IMR-90 (cell line): Measurements from ENCODE around the gene ARHGAP10. TPM values are rescaled to one million over a fixed set of nuclear protein-coding genes. Genes with fewer than 3 reads are reported as not detected.

Experiments
- ATAC-seq: fragments of 200-7000 bp; cut with Tn5 transposase; 2 replicates; pipeline ENCODE4 v1.9.1; 2020; ENCODE audit warnings: low read depth, mild to moderate bottlenecking, moderate library complexity
- BruUV-seq: library from RNA; stranded (reverse); fragments of 400-500 nt; replicated peaks from 2 replicates; lab custom pipeline; 2021; lab: Mats Ljungman, UMichigan
- CTCF ChIA-PET: fragments of 300-600 bp; formaldehyde crosslinking; extraction: SDS; loops from one replicate; lab custom pipeline; 2021; ENCODE audit warnings: antibody characterized with exemption; lab: Yijun Ruan, JAX
- POLR2A ChIA-PET: fragments of 300-600 bp; sonication (Branson Sonifier 250); formaldehyde crosslinking; loops from one replicate; lab custom pipeline; 2022; ENCODE audit warnings: antibody characterized with exemption; ENCODE audit not compliant: unreplicated experiment; lab: Charles Lee
- DNase-seq: peaks from one replicate; pipeline ENCODE4 v3.0.0; 2013
- H2AFZ ChIP-seq: replicated peaks from 2 replicates; pipeline ENCODE3; 2013; ENCODE audit warnings: low read length, mild to moderate bottlenecking; ENCODE audit not compliant: poor library complexity
- H2AK5ac ChIP-seq: 2 replicates; pipeline ENCODE4 v1.6.1; 2013; ENCODE audit warnings: low read depth, low read length, inconsistent platforms
- H2AK9ac ChIP-seq: replicated peaks from 2 replicates; pipeline ENCODE3; 2013; ENCODE audit warnings: mild to moderate bottlenecking, low read depth, low read length, moderate library complexity; ENCODE audit not compliant: poor library complexity
- H2BK120ac ChIP-seq: 2 replicates; pipeline ENCODE4 v1.6.1; 2013; ENCODE audit warnings: low read depth, low read length, inconsistent platforms
- H2BK15ac ChIP-seq: 3 replicates; pipeline ENCODE4 v1.6.1; 2013; ENCODE audit warnings: low read depth, low read length, inconsistent platforms
- H2BK20ac ChIP-seq: 2 replicates; pipeline ENCODE4 v1.6.1; 2013; ENCODE audit warnings: low read depth, mild to moderate bottlenecking, inconsistent platforms, low read length, moderate library complexity
- H2BK5ac ChIP-seq: 2 replicates; pipeline ENCODE4 v1.6.1; 2013; ENCODE audit warnings: mild to moderate bottlenecking, low read depth, low read length, inconsistent platforms; ENCODE audit not compliant: poor library complexity, severe bottlenecking
- H3K14ac ChIP-seq: replicated peaks from 2 replicates; pipeline ENCODE4 v1.6.1; 2013; ENCODE audit warnings: low read depth, low read length, inconsistent platforms
- H3K18ac ChIP-seq: 2 replicates; pipeline ENCODE4 v1.6.1; 2013; ENCODE audit warnings: low read depth, low read length, control low read depth
- H3K23ac ChIP-seq: 2 replicates; pipeline ENCODE4 v1.6.1; 2013; ENCODE audit warnings: low read depth, low read length, inconsistent platforms
- H3K27ac ChIP-seq: 2 replicates; pipeline ENCODE4 v1.5.1; 2013; ENCODE audit warnings: mild to moderate bottlenecking, control low read depth, low read length; ENCODE audit not compliant: insufficient read depth
- H3K27me3 ChIP-seq: 2 replicates; pipeline ENCODE4 v1.6.1; 2013; ENCODE audit warnings: low read length; ENCODE audit not compliant: control insufficient read depth, insufficient read depth
- H3K36me3 ChIP-seq: 2 replicates; pipeline ENCODE4 v1.6.1; 2013; ENCODE audit warnings: low read length, mixed read lengths; ENCODE audit not compliant: control insufficient read depth, insufficient read depth
- H3K4ac ChIP-seq: 2 replicates; pipeline ENCODE4 v1.6.1; 2013; ENCODE audit warnings: low read depth, low read length, inconsistent platforms
- H3K4me1 ChIP-seq: 2 replicates; pipeline ENCODE4 v1.6.1; 2013; ENCODE audit warnings: low read length, mixed read lengths; ENCODE audit not compliant: control insufficient read depth, insufficient read depth
- H3K4me2 ChIP-seq: 2 replicates; pipeline ENCODE4 v1.6.1; 2013; ENCODE audit warnings: low read depth, mild to moderate bottlenecking, control low read depth, low read length, moderate library complexity
- H3K4me3 ChIP-seq: 2 replicates; pipeline ENCODE4 v1.5.1; 2013; ENCODE audit warnings: low read depth, mild to moderate bottlenecking, control low read depth, low read length, moderate library complexity; ENCODE audit not compliant: insufficient read depth
- H3K56ac ChIP-seq: 2 replicates; pipeline ENCODE4 v1.6.1; 2013; ENCODE audit warnings: low read length, inconsistent platforms; ENCODE audit not compliant: insufficient read depth; ENCODE audit errors: extremely low read depth
- H3K79me1 ChIP-seq, 2 experiments: 2 replicates each; pipeline ENCODE4 v1.6.1; 2013; ENCODE audit warnings: low read length in 2 of 2, inconsistent platforms in 1 of 2, low read depth in 1 of 2
- H3K9ac ChIP-seq: 2 replicates; pipeline ENCODE4 v1.6.1; 2013; ENCODE audit warnings: low read depth, low read length, control low read depth
- H3K9me1 ChIP-seq: 2 replicates; pipeline ENCODE4 v1.6.1; 2013; ENCODE audit warnings: low read length, inconsistent platforms; ENCODE audit not compliant: insufficient read depth
- H3K9me3 ChIP-seq: 2 replicates; pipeline ENCODE4 v1.6.1; 2013; ENCODE audit warnings: low read length; ENCODE audit not compliant: control insufficient read depth, insufficient read depth
- H4K20me1 ChIP-seq: 2 replicates; pipeline ENCODE4 v1.6.1; 2013; ENCODE audit warnings: low read length, inconsistent platforms; ENCODE audit not compliant: insufficient read depth
- H4K5ac ChIP-seq: 2 replicates; pipeline ENCODE4 v1.6.1; 2013; ENCODE audit warnings: mild to moderate bottlenecking, low read depth, low read length, control low read depth
- H4K8ac ChIP-seq, 2 experiments: 2 replicates each; pipeline ENCODE4 v1.6.1; 2013; ENCODE audit warnings: low read depth in 2 of 2, low read length in 2 of 2, control low read depth in 1 of 2, inconsistent platforms in 1 of 2
- H4K91ac ChIP-seq: 2 replicates; pipeline ENCODE4 v1.6.1; 2013; ENCODE audit warnings: low read depth, low read length, inconsistent platforms; ENCODE audit not compliant: insufficient read depth
- CEBPB ChIP-seq: IDR thresholded peaks from 2 replicates; pipeline ENCODE4 v1.6.1; 2012; ENCODE audit warnings: low read depth, low read length, improper control_type of control experiment
- CTCF ChIP-seq: conservative IDR thresholded peaks from 2 replicates; pipeline ENCODE4 v1.5.1; 2012; ENCODE audit warnings: mild to moderate bottlenecking, low read depth, low read length, improper control_type of control experiment
- ELK1 ChIP-seq: fragments of 150-350 bp; IDR thresholded peaks from 2 replicates; pipeline ENCODE4 v1.6.1; 2016; ENCODE audit warnings: low read depth, mild to moderate bottlenecking, low read length, moderate library complexity, borderline replicate concordance
- FOS ChIP-seq: fragments of 150-350 bp; IDR thresholded peaks from 2 replicates; pipeline ENCODE4 v1.6.1; 2016; ENCODE audit warnings: low read depth, low read length
- MAZ ChIP-seq: IDR thresholded peaks from 2 replicates; pipeline ENCODE4 v1.6.1; 2012; ENCODE audit warnings: low read depth, mild to moderate bottlenecking, low read length, improper control_type of control experiment, moderate library complexity, borderline replicate concordance
- MXI1 ChIP-seq: IDR thresholded peaks from 2 replicates; pipeline ENCODE4 v1.6.1; 2012; ENCODE audit warnings: low read depth, mild to moderate bottlenecking, low read length, moderate library complexity, borderline replicate concordance
- POLR2A ChIP-seq: IDR thresholded peaks from 2 replicates; pipeline ENCODE4 v1.6.1; 2012; ENCODE audit warnings: mild to moderate bottlenecking, low read depth, low read length
- RCOR1 ChIP-seq: IDR thresholded peaks from 2 replicates; pipeline ENCODE4 v1.6.1; 2012; ENCODE audit warnings: mild to moderate bottlenecking, low read length, improper control_type of control experiment; ENCODE audit not compliant: insufficient replicate concordance
- RFX5 ChIP-seq: IDR thresholded peaks from 2 replicates; pipeline ENCODE4 v1.8.0; 2012; ENCODE audit warnings: low read depth, mild to moderate bottlenecking, low read length, moderate library complexity
- SMC3 ChIP-seq: fragments of 150-350 bp; IDR thresholded peaks from 2 replicates; pipeline ENCODE4 v1.6.1; 2016; ENCODE audit warnings: low read depth, mild to moderate bottlenecking, antibody characterized with exemption, low read length, moderate library complexity
- USF2 ChIP-seq: fragments of 150-350 bp; IDR thresholded peaks from 2 replicates; pipeline ENCODE4 v1.6.1; 2017; ENCODE audit warnings: mild to moderate bottlenecking, antibody characterized with exemption, low read length, low read depth
- WGBS, 2 experiments: methylation state at CpG; one replicate each; pipeline versions ENCODE4 v1.1.5 to v1.1.7; 2013; ENCODE audit warnings: missing lambda C conversion rate in 2 of 2; ENCODE audit not compliant: insufficient read length in 1 of 2; ENCODE audit errors: extremely low coverage in 2 of 2; 5-methylcytosine and 5-hydroxymethylcytosine counted together
- dilution Hi-C: fragments of 300-500 bp; cut with HindIII; formaldehyde crosslinking; loops from one replicate; pipeline ENCODE4 v1.14.3; 2018; ENCODE audit warnings: low sequenced_read_pairs; ENCODE audit not compliant: unreplicated experiment
- in situ Hi-C: fragments of 300-500 bp; cut with MboI; formaldehyde crosslinking; loops from 3 replicates; pipeline ENCODE4 v1.14.3; 2019; ENCODE audit warnings: low sequenced_read_pairs, inconsistent platforms, mixed read lengths
- intact Hi-C: fragments of 100-400 bp; cut with micrococcal nuclease; formaldehyde crosslinking; loops from 2 replicates; pipeline ENCODE4 v1.10.0; 2022
- polyA plus RNA-seq, 3 experiments: library from polyadenylated mRNA; depleted of rRNA; stranded (reverse); fragments of >200 nt; gene quantifications; 2 replicates each; pipeline ENCODE4 v1.2.3, GENCODE V29; 2012; ENCODE audit warnings: low replicate concordance in 1 of 3
- total RNA-seq: library from RNA; depleted of rRNA; stranded (reverse); fragments of >200 nt; gene quantifications from 2 replicates; pipeline ENCODE4 v1.2.3, GENCODE V29; 2012

The ARHGAP10 gene
- total and polyA plus RNA-seq, 2 of the 4 experiments (the other 2 are of a cell fraction): 27.1 to 29.4 TPM

GRCh38 chr4:147954850-147955249 is 223.0 kb downstream of the ARHGAP10 start:
- Histone ChIP-seq H3K4me2 (no peak overlapping the region), H3K23ac (no peak overlapping the region), H3K36me3 (peaks cover 10% of the 10 kb centered on the region), H3K9ac (no peak overlapping the region), H2BK15ac (no peak overlapping the region), H3K27me3 (no peaks in the 10 kb centered on the region), H3K18ac (no peak overlapping the region), H3K9me1 (no peaks in the 10 kb centered on the region), H4K20me1 (no peaks in the 10 kb centered on the region), H3K4me1 (peaks cover 3% of the 10 kb centered on the region), H3K4ac (no peak overlapping the region), H3K4me3 (no peak overlapping the region), H3K79me1 (peaks cover 6 to 8% of the 10 kb centered on the region in 2 experiments; a peak in 3 of 4 replicates), H2BK20ac (no peak overlapping the region), H4K91ac (no peak overlapping the region), H3K14ac (no peak overlapping the region), H2BK5ac (no peak overlapping the region), H4K8ac (no peak overlapping the region), H2AK9ac (no peak overlapping the region), H3K56ac (no peak overlapping the region), H4K5ac (no peak overlapping the region), H3K9me3 (no peaks in the 10 kb centered on the region), H2BK120ac (no peak overlapping the region), H2AFZ (no peak overlapping the region), H2AK5ac (no peak overlapping the region), H3K27ac (no peak overlapping the region)
- ChIA-PET POLR2A (no interaction called here), CTCF (no interaction called here)
- intact Hi-C loops: no loop called here
- in situ Hi-C loops: no loop called here
- DNase-seq: peak; percentile 70
- BruUV-seq: no TSS peak
- WGBS, 2 experiments: no CpG with 5 or more reads among the region's 2 CpGs
- peak; percentile 52 for ATAC-seq
- TF ChIP-seq MXI1 (no peak), CTCF (no peak), MAZ (no peak), ELK1 (no peak), RFX5 (no peak), USF2 (no peak), CEBPB (no peak), SMC3 (no peak), RCOR1 (no peak), FOS (no peak), POLR2A (no peak)
- dilution Hi-C loops: no loop called here
